ENCODE results near the gene PPM1N. TPM values are rescaled to one million over a fixed set of nuclear protein-coding genes. Genes with fewer than 3 reads are reported as not detected.

PPM1N gene
- total RNA-seq, 2 experiments from 2014 or later = 3.7 to 4.2 TPM

DNA sequence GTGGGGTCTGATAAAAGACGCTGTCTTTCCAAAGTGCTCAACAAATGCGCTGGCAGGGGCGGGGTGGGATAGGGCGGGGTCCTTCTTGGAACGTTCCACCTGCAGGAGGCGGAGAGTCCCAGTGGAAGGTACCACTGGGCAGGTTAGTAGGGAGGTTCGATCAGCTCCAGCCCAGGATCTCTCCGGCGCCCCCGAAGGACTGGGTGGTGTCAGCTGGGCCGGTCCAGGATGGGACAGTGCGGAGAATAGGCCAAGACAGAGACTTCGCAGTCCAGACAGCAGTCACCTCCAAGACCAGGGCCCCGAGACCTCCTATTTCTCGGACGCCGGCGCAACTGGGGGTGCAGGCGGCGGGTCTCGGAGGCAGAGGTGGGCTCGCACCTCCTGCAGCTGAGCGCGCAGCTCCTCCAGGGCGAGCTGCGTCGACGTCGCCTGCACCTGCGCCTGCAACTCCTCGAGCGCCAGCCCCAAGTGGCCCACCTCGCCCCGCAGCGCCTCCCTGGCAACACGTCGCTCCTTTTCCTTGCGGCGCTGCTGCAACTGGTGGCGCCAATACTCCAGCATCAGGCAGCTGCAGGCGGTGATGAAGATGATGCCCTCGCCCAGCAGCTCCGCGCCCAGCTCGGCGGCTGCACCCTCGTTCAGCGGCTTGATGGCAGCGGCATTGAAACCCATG, 30.6 kb downstream of the PPM1N start:
- ATAC-seq (peak; percentile 54), DNase-seq (peak; percentile 39)
- TF ChIP-seq, protein P1, sequence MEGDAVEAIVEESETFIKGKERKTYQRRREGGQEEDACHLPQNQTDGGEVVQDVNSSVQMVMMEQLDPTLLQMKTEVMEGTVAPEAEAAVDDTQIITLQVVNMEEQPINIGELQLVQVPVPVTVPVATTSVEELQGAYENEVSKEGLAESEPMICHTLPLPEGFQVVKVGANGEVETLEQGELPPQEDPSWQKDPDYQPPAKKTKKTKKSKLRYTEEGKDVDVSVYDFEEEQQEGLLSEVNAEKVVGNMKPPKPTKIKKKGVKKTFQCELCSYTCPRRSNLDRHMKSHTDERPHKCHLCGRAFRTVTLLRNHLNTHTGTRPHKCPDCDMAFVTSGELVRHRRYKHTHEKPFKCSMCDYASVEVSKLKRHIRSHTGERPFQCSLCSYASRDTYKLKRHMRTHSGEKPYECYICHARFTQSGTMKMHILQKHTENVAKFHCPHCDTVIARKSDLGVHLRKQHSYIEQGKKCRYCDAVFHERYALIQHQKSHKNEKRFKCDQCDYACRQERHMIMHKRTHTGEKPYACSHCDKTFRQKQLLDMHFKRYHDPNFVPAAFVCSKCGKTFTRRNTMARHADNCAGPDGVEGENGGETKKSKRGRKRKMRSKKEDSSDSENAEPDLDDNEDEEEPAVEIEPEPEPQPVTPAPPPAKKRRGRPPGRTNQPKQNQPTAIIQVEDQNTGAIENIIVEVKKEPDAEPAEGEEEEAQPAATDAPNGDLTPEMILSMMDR (IDR thresholded peaks at IDR 0.05) = no peak
- ChIA-PET POLR2A (interaction anchor here (2.2 kb wide), 1 partner anchor 31 kb away, joined by 6 read pairs; no protein-coding TSS in a partner anchor), CTCF (interaction anchor here (0.8 to 1.5 kb wide), 3 partner anchors 10 to 43 kb away, joined by 3 to 5 read pairs (median 3); no protein-coding TSS in a partner anchor)
- H3K27me3 Mint-ChIP-seq = no peaks in the 10 kb centered on the region
- no peak overlapping the region for H3K27ac Mint-ChIP-seq
- H3K4me3 Mint-ChIP-seq = peak overlapping the region; percentile 5
- peaks cover 27% of the 10 kb centered on the region for H3K36me3 Mint-ChIP-seq (ENCODE audit: low read depth)
- intact Hi-C loops (cut with micrococcal nuclease) = loop anchor here (10.0 kb wide), 1 partner anchor 46 kb away; no protein-coding TSS in a partner anchor
- H3K4me1 Mint-ChIP-seq (ENCODE audit: low read depth) = peaks cover 12% of the 10 kb centered on the region
- peaks cover 8% of the 10 kb centered on the region for H3K9me3 Mint-ChIP-seq

DNA sequence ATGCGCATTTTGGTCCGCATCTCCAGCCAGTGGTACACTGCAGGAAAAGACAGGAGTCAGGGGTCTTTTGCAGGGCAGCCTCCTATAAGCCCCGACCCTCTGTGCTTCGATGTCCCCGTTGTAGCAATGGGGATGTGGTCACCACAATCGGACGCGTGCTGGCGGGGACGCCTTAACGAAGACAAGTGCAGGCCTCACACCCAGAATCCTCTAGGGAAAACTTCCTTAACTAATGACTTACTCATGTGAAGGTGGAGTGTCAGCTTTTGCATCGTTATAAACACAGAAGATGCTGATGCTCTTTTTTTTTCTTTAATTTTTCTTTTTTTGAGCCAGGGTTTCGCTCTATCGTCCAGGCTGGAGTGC, 31.2 kb downstream of the PPM1N start:
- peaks cover 11% of the 10 kb centered on the region for H3K4me1 Mint-ChIP-seq (ENCODE audit: low read depth)
- ChIA-PET POLR2A (interaction anchor here (1.0 to 2.2 kb wide), 2 partner anchors 11 to 30 kb away, joined by 3 to 6 read pairs; no protein-coding TSS in a partner anchor), CTCF (interaction anchor here (0.8 to 1.5 kb wide), 3 partner anchors 9 to 42 kb away, joined by 3 to 5 read pairs (median 3); no protein-coding TSS in a partner anchor)
- no peak overlapping the region for H3K4me3 Mint-ChIP-seq
- no peak for DNase-seq
- ATAC-seq = no peak
- H3K27me3 Mint-ChIP-seq = no peaks in the 10 kb centered on the region
- H3K9me3 Mint-ChIP-seq = peaks cover 8% of the 10 kb centered on the region
- intact Hi-C loops (cut with micrococcal nuclease) = loop anchor here (10.0 kb wide), 1 partner anchor 45 kb away; no protein-coding TSS in a partner anchor
- H3K27ac Mint-ChIP-seq = no peak overlapping the region
- TF ChIP-seq, protein P1 (IDR thresholded peaks at IDR 0.05) = no peak
- peaks cover 22% of the 10 kb centered on the region for H3K36me3 Mint-ChIP-seq (ENCODE audit: low read depth)

DNA sequence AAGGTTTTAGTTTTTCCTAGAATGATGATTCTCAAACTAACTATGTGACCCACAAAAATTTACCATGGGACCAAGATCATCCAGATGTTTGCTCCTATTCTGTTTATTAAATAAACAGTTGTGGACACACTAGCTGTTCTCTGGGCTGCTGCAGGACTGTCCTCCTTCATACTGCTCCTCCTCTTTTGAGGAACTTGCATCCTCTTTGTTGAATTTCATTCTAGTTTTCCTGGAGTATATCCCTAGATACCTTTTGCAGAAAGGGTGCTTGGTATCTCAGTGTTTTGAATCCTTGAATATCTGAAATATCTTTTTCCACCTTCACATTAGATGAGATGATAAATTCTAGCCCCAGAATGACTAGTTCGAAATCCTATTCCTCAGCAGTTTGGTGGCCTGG, 33.1 kb downstream of the PPM1N start:
- Mint-ChIP-seq H3K27ac (no peak overlapping the region), H3K4me3 (no peak overlapping the region), H3K4me1 (ENCODE audit: low read depth) (peaks cover 11% of the 10 kb centered on the region), H3K27me3 (no peaks in the 10 kb centered on the region), H3K36me3 (ENCODE audit: low read depth) (peaks cover 14% of the 10 kb centered on the region), H3K9me3 (peaks cover 8% of the 10 kb centered on the region)
- ChIA-PET CTCF (no interaction called here), POLR2A (no interaction called here)
- intact Hi-C loops (cut with micrococcal nuclease) = no loop called here
- DNase-seq = no peak
- TF ChIP-seq, protein P1 (IDR thresholded peaks at IDR 0.05) = no peak
- no peak for ATAC-seq

DNA sequence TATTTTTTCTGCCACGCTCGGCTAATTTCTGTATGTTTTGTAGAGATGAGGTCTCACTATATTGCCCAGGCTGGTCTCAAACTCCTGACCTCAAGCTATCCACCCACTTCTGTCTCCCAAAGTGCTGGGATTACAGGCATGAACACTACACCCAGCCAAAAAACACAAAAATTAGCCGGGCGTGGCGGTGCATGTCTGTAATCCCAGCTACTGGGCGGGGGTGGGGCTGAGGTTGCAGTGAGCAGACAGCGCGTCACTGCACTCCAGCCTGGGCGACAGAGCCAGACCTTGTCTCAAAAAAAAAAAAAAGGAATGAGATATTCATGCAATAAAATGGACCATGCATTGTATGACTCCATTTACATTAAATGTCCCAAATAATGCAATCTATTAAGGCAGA, 41.2 kb downstream of the PPM1N start:
- ATAC-seq (no peak), DNase-seq (no peak)
- Mint-ChIP-seq H3K27ac (no peak overlapping the region), H3K4me3 (no peak overlapping the region), H3K9me3 (peaks cover 2% of the 10 kb centered on the region), H3K27me3 (no peaks in the 10 kb centered on the region), H3K36me3 (ENCODE audit: low read depth) (no peaks in the 10 kb centered on the region), H3K4me1 (ENCODE audit: low read depth) (peaks cover 5% of the 10 kb centered on the region)
- CTCF ChIA-PET = no interaction called here
- POLR2A ChIA-PET = no interaction called here
- intact Hi-C loops (cut with micrococcal nuclease) = no loop called here
- TF ChIP-seq, protein P1 (IDR thresholded peaks at IDR 0.05) = no peak

DNA sequence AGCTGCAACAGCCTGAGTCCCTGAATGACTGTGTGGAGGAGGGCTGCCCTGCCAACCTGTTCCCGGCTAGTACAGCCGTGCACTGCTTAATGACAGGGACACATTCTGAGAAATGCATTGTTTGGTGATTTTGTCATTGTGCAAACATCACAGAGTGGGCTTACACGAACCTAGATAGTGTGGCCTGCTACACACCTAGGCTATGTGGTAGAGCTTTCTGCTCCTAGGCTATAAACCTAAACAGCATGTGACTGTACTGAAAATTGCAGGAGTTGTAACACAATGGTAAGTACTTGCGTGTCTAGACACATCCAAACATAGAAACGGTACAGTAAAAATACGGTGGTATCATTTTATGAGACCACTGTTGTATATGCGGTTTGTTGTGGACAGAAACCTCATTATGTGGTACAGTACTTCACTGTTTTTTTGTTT, 44.0 kb downstream of the PPM1N start:
- DNase-seq (no peak), ATAC-seq (no peak)
- TF ChIP-seq, protein P1 (IDR thresholded peaks at IDR 0.05) = no peak
- H3K4me3 Mint-ChIP-seq = no peak overlapping the region
- H3K9me3 Mint-ChIP-seq = peaks cover 2% of the 10 kb centered on the region
- POLR2A ChIA-PET = no interaction called here
- intact Hi-C loops (cut with micrococcal nuclease) = no loop called here
- no peaks in the 10 kb centered on the region for H3K27me3 Mint-ChIP-seq
- CTCF ChIA-PET = no interaction called here
- H3K36me3 Mint-ChIP-seq (ENCODE audit: low read depth) = no peaks in the 10 kb centered on the region
- no peak overlapping the region for H3K27ac Mint-ChIP-seq
- H3K4me1 Mint-ChIP-seq (ENCODE audit: low read depth) = peaks cover 5% of the 10 kb centered on the region
